ENCODE measurements around the gene AMZ2. TPM values are rescaled to one million over a fixed set of nuclear protein-coding genes. Genes with fewer than 3 reads are reported as not detected.

The AMZ2 gene
- total and polyA plus RNA-seq, 2 of the 8 experiments (the other 6 are each of a cell fraction or from before 2014, with no cell fraction given), result 49.5 to 71.0 TPM

DNA sequence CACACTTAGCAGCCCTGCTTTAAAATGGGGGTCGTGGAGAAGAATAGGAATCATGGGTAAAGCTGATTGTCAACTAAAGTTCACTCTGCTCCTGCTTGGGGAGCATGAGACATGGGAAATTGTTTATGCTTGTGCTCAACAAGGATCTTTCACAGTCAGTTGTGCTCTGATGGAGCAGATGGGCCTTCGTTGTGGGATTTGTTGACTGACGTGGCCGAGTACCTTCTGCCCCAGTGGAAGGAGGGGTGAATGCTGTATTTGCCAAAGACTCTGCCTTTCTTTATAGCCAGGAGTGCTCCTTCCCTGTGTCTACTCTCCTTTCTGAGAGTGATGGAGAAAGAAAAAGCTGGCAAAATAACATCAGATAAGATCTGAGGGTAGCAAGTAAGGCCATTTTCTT is 54.8 kb downstream of the AMZ2 start (continued):
- TF ChIP-seq MAFK (IDR thresholded peaks at IDR 0.05; ENCODE audit: low read depth, low read length), result no peak
- no peak for TF ChIP-seq EP300 (IDR thresholded peaks at IDR 0.05; ENCODE audit: borderline replicate concordance in 1 of 2, low read depth in 2 of 2, low read length in 2 of 2)
- TF ChIP-seq CREB1 (IDR thresholded peaks at IDR 0.05), result no peak
- TF ChIP-seq, protein P1, sequence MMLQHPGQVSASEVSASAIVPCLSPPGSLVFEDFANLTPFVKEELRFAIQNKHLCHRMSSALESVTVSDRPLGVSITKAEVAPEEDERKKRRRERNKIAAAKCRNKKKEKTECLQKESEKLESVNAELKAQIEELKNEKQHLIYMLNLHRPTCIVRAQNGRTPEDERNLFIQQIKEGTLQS (IDR thresholded peaks at IDR 0.05; ENCODE audit: insufficient read depth, low read depth, low read length), result no peak

All from H1 (cell line).